ENCODE results near the gene CAPS. TPM values are rescaled to one million over a fixed set of nuclear protein-coding genes. Genes with fewer than 3 reads are reported as not detected.

Gene CAPS
- total RNA-seq, 2 donors from 2014 or later = 18.7 to 38.6 TPM

DNA sequence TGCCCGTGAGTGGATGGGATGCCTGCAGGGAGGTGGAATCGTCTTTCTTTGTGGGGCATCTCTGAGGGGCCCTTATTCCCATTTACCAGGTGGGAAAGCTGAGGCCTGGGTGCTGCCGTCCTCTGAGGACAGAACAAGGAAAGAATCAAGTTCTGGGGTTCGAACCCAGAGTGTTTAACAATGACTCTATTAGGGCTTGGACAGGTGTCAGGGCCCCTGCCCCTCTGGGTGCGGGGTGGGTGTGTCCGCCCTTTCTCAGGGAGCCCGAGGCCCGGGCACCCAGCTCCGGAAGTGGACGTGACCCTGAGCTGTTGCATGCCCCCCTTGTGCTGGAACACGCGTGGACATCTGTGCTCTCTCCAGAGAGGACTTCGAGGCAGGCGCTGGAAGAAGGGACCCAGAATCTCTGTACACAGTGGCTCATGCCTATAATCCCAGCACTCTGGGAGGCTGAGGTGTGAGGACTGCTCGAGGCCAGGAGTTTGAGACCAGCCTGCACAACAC is 21.2 kb upstream of the CAPS start:
- WGBS, 2 donors = 45 to 67% methylated on average over 3 to 15 of the region's 15 CpGs
- Histone ChIP-seq H3K4me3 (no peak overlapping the region), H3K27me3 (no peaks in the 10 kb centered on the region), H3K27ac (no peak overlapping the region), H3K9me3 (no peaks in the 10 kb centered on the region), H3K36me3 (replicated peaks in 1 of 2; ENCODE audit: insufficient read depth in 1 of 2, low read depth in 2 of 2) (peaks cover 5 to 7% of the 10 kb centered on the region in 2 donors), H3K4me1 (peaks cover 4% of the 10 kb centered on the region)
- DNase-seq (no peak), ATAC-seq (no peak)
- no peak for TF ChIP-seq POLR2A (IDR thresholded peaks at IDR 0.05)
- TF ChIP-seq, protein P1, sequence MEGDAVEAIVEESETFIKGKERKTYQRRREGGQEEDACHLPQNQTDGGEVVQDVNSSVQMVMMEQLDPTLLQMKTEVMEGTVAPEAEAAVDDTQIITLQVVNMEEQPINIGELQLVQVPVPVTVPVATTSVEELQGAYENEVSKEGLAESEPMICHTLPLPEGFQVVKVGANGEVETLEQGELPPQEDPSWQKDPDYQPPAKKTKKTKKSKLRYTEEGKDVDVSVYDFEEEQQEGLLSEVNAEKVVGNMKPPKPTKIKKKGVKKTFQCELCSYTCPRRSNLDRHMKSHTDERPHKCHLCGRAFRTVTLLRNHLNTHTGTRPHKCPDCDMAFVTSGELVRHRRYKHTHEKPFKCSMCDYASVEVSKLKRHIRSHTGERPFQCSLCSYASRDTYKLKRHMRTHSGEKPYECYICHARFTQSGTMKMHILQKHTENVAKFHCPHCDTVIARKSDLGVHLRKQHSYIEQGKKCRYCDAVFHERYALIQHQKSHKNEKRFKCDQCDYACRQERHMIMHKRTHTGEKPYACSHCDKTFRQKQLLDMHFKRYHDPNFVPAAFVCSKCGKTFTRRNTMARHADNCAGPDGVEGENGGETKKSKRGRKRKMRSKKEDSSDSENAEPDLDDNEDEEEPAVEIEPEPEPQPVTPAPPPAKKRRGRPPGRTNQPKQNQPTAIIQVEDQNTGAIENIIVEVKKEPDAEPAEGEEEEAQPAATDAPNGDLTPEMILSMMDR (IDR thresholded peaks at IDR 0.05) = no peak
- intact Hi-C loops (cut with DNase I) = loop anchor here (5.0 kb wide), 1 partner anchor 86 kb away; the partner anchor contains the start of gene NRTN

- Histone ChIP-seq H3K36me3 (replicated peaks in 1 of 2; ENCODE audit: insufficient read depth in 1 of 2, low read depth in 2 of 2) (peaks cover 5 to 7% of the 10 kb centered on the region in 2 donors), H3K9me3 (no peaks in the 10 kb centered on the region), H3K27me3 (no peaks in the 10 kb centered on the region), H3K4me3 (no peak overlapping the region), H3K27ac (no peak overlapping the region), H3K4me1 (peaks cover 4% of the 10 kb centered on the region)
- ATAC-seq (no peak), DNase-seq (no peak)
- TF ChIP-seq POLR2A (IDR thresholded peaks at IDR 0.05) = no peak
- TF ChIP-seq, protein P1 (IDR thresholded peaks at IDR 0.05) = no peak
- intact Hi-C loops (cut with DNase I) = loop anchor here (5.0 kb wide), 1 partner anchor 86 kb away; the partner anchor contains the start of gene NRTN
- 67 to 70% methylated on average over 11 to 13 of the region's 13 CpGs for WGBS, 2 donors
Observed at GRCh38 chr19:5893296-5893903, 20.7 kb upstream of the CAPS start.

DNA sequence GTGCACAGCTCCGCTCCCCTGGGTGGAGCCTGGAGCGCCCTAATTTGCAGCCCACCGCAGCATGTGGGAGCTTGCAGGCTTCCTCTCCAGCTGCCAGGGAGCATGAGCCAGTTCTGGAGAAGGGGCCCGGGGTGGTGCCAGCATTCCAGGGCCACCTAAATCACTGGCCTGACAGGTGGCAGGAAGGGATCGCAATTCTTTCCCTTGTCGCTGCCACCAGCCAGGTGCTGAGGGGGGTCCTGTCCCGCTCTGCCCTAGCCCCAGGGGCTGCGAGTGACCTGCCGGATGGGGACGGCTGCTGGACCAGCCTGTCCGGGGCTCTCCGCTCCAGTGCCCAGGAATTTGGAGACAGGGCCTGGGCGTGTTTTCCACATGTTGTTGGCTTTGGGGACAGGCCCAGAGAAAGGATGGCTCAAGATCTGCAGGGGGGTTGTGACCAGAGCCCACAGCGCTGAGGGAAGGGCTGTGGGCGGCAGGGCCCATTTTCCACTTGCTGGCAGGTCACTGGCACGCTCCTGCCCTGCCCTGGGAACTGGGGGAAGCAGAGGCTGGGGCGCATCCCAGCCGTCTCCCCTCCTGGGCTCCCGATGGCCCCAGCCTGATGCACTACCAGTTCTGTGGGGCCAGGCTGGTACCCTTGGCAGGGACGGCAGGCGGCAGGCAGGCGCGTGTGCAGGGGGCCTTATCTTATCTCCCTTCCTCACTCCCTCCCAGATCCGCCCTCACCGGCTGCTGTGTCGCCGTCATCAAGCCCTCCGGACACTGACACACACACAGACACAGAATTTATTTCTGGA is 19.9 kb upstream of the CAPS start:
- DNase-seq = no peak
- intact Hi-C loops (cut with DNase I) = loop anchor here (5.0 kb wide), 1 partner anchor 87 kb away; the partner anchor contains the start of gene NRTN

DNA sequence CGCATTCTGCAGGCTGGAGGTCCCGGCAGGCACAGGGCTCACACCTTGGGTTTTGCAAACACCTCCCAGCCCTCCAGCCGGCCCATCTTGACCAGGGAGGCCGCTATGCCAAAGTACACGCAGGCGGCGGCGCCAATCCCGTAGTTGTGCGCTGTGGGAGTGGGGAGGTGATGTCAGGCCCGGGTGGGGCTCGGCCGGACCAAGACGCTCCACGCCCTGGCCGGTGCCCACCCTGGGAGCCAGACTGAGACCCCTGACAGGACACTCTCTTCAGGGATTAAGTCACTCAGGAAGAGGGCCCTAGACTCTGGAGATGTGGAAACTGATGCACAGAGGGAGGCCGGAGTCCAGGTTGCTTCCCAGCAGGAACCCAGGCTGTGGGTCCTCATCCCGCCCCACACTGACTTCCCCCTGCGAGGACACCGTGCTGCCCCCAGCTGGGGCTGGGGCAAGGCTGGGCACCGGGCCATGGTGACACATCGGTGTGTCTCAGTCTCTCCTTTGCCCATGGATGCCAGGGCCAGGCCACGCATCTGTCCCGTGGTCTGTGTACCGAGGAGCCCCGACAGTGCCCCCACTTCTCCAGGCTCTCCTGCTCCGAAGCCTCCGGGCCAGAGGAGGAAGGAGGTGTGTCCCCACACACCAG is 19.2 kb upstream of the CAPS start:
- Histone ChIP-seq H3K4me3 (no peak overlapping the region), H3K9me3 (no peaks in the 10 kb centered on the region), H3K27ac (no peak overlapping the region), H3K27me3 (no peaks in the 10 kb centered on the region), H3K4me1 (peaks cover 4% of the 10 kb centered on the region), H3K36me3 (replicated peaks in 1 of 2; ENCODE audit: insufficient read depth in 1 of 2, low read depth in 2 of 2) (peaks cover 5 to 7% of the 10 kb centered on the region in 2 donors)
- 83 to 91% methylated on average over 4 to 21 of the region's 28 CpGs for WGBS, 2 donors
- ATAC-seq = no peak
- no peak for DNase-seq
- intact Hi-C loops (cut with DNase I) = loop anchor here (5.0 kb wide), 1 partner anchor 88 kb away; the partner anchor contains the start of gene NRTN
- TF ChIP-seq, protein P1 (IDR thresholded peaks at IDR 0.05) = no peak
- no peak for TF ChIP-seq POLR2A (IDR thresholded peaks at IDR 0.05)

More for the DNA sequence above, 19.9 kb upstream of the CAPS start:
- H3K27me3 ChIP-seq = no peaks in the 10 kb centered on the region
- peaks cover 4% of the 10 kb centered on the region for H3K4me1 ChIP-seq
- ATAC-seq = no peak
- no peak overlapping the region for H3K27ac ChIP-seq
- 60 to 68% methylated on average over 1 to 17 of the region's 28 CpGs for WGBS, 2 donors
- H3K36me3 ChIP-seq (replicated peaks in 1 of 2; ENCODE audit: insufficient read depth in 1 of 2, low read depth in 2 of 2) = peaks cover 5 to 7% of the 10 kb centered on the region in 2 donors
- H3K9me3 ChIP-seq = no peaks in the 10 kb centered on the region
- TF ChIP-seq, protein P1 (IDR thresholded peaks at IDR 0.05) = no peak
- TF ChIP-seq POLR2A (IDR thresholded peaks at IDR 0.05) = no peak
- H3K4me3 ChIP-seq = no peak overlapping the region

Data from body of pancreas (tissue), 4 donors.